Activated T-helper 2 cell treated with anti-CD3 and anti-CD28 coated beads, Interferon-gamma antibody, Interleukin-2, Interleukin-4, amounts not matched to agents 10 μg/mL and 5 μg/mL and 100 μg/mL, durations not matched to agents 14 hours and 24 hours and 36 hours (primary cell): Measurements from ENCODE around the gene DNAH17. TPM values are rescaled to one million over a fixed set of nuclear protein-coding genes. Genes with fewer than 3 reads are reported as not detected.

Experiments used
- DNase-seq: peaks from one replicate; pipeline ENCODE4 v3.0.0; 2021; ENCODE audit warnings: low spot score
- H3K27ac Mint-ChIP-seq: one replicate; pipeline ENCODE4 v1.8.0; 2021; ENCODE audit warnings: mixed read lengths
- H3K27me3 Mint-ChIP-seq: one replicate; pipeline ENCODE4 v1.8.0; 2021; ENCODE audit warnings: low read depth, mixed read lengths
- H3K36me3 Mint-ChIP-seq: one replicate; pipeline ENCODE4 v1.8.0; 2021; ENCODE audit warnings: low read depth, mixed read lengths
- H3K4me1 Mint-ChIP-seq: one replicate; pipeline ENCODE4 v1.8.0; 2021; ENCODE audit warnings: low read depth, mixed read lengths
- H3K4me3 Mint-ChIP-seq: one replicate; pipeline ENCODE4 v1.8.0; 2021; ENCODE audit warnings: low read depth, mild to moderate bottlenecking, moderate library complexity, mixed read lengths
- H3K9me3 Mint-ChIP-seq: one replicate; pipeline ENCODE4 v1.8.0; 2021; ENCODE audit warnings: mixed read lengths
- intact Hi-C: fragments of 100-400 bp; cut with micrococcal nuclease; formaldehyde crosslinking; loops from one replicate; pipeline ENCODE4 v1.15.1; 2023
- total RNA-seq: library from RNA; stranded (reverse); gene quantifications from 2 replicates; pipeline ENCODE4 v1.2.3, GENCODE V29; 2022

Gene DNAH17
- total RNA-seq, 1 donor from 2014 or later = 0.30 TPM

GRCh38 chr17:78544881-78545755, 32.1 kb downstream of the DNAH17 start:
- DNase-seq = no peak
- Mint-ChIP-seq H3K27ac (no peak overlapping the region), H3K9me3 (no peaks in the 10 kb centered on the region), H3K27me3 (peaks cover 3% of the 10 kb centered on the region), H3K4me3 (no peak overlapping the region), H3K36me3 (no peaks in the 10 kb centered on the region), H3K4me1 (no peaks in the 10 kb centered on the region)
- intact Hi-C loops = no loop called here

GRCh38 chr17:78541488-78542206, 35.5 kb downstream of the DNAH17 start:
- peaks cover 2% of the 10 kb centered on the region for H3K4me1 Mint-ChIP-seq
- intact Hi-C loops = no loop called here
- no peak for DNase-seq
- H3K27ac Mint-ChIP-seq = no peak overlapping the region
- no peaks in the 10 kb centered on the region for H3K27me3 Mint-ChIP-seq
- H3K4me3 Mint-ChIP-seq = no peak overlapping the region
- no peaks in the 10 kb centered on the region for H3K36me3 Mint-ChIP-seq
- H3K9me3 Mint-ChIP-seq = no peaks in the 10 kb centered on the region

GRCh38 chr17:78539781-78540180, 37.4 kb downstream of the DNAH17 start:
- intact Hi-C loops = no loop called here
- Mint-ChIP-seq H3K27me3 (no peaks in the 10 kb centered on the region), H3K9me3 (no peaks in the 10 kb centered on the region)

GRCh38 chr17:78538033-78538776, 39.0 kb downstream of the DNAH17 start:
- Mint-ChIP-seq H3K36me3 (no peaks in the 10 kb centered on the region), H3K27ac (no peak overlapping the region), H3K9me3 (no peaks in the 10 kb centered on the region), H3K4me1 (peaks cover 20% of the 10 kb centered on the region), H3K4me3 (no peak overlapping the region), H3K27me3 (no peaks in the 10 kb centered on the region)
- intact Hi-C loops = no loop called here
- no peak for DNase-seq

More at GRCh38 chr17:78539781-78540180, 37.4 kb downstream of the DNAH17 start:
- no peak overlapping the region for H3K4me3 Mint-ChIP-seq
- no peak overlapping the region for H3K27ac Mint-ChIP-seq
- no peaks in the 10 kb centered on the region for H3K36me3 Mint-ChIP-seq
- DNase-seq = no peak
- H3K4me1 Mint-ChIP-seq = peaks cover 18% of the 10 kb centered on the region

- DNase-seq = no peak
- Mint-ChIP-seq H3K4me1 (peaks cover 25% of the 10 kb centered on the region), H3K27ac (no peak overlapping the region), H3K9me3 (no peaks in the 10 kb centered on the region), H3K27me3 (no peaks in the 10 kb centered on the region), H3K36me3 (no peaks in the 10 kb centered on the region), H3K4me3 (no peak overlapping the region)
- intact Hi-C loops = no loop called here
Measured at GRCh38 chr17:78537217-78537860, 39.9 kb downstream of the DNAH17 start.

GRCh38 chr17:78535273-78536197, 41.7 kb downstream of the DNAH17 start:
- Mint-ChIP-seq H3K4me1 (peaks cover 27% of the 10 kb centered on the region), H3K36me3 (no peaks in the 10 kb centered on the region), H3K4me3 (no peak overlapping the region), H3K9me3 (no peaks in the 10 kb centered on the region), H3K27ac (peak overlapping the region; percentile 25), H3K27me3 (no peaks in the 10 kb centered on the region)
- DNase-seq = no peak
- intact Hi-C loops = no loop called here

- Mint-ChIP-seq H3K36me3 (no peaks in the 10 kb centered on the region), H3K27me3 (no peaks in the 10 kb centered on the region), H3K4me1 (peaks cover 27% of the 10 kb centered on the region), H3K4me3 (no peak overlapping the region), H3K9me3 (no peaks in the 10 kb centered on the region), H3K27ac (no peak overlapping the region)
- intact Hi-C loops = no loop called here
- DNase-seq = no peak
Measured at GRCh38 chr17:78534492-78535272, 42.5 kb downstream of the DNAH17 start.

GRCh38 chr17:78532922-78533640, 44.1 kb downstream of the DNAH17 start:
- Mint-ChIP-seq H3K4me1 (peaks cover 25% of the 10 kb centered on the region), H3K4me3 (no peak overlapping the region), H3K27ac (no peak overlapping the region), H3K36me3 (no peaks in the 10 kb centered on the region), H3K9me3 (no peaks in the 10 kb centered on the region), H3K27me3 (no peaks in the 10 kb centered on the region)
- intact Hi-C loops = no loop called here
- DNase-seq = no peak

GRCh38 chr17:78532311-78532710, 44.9 kb downstream of the DNAH17 start:
- H3K27ac Mint-ChIP-seq = no peak overlapping the region
- H3K27me3 Mint-ChIP-seq = no peaks in the 10 kb centered on the region

GRCh38 chr17:78530675-78531074, 46.5 kb downstream of the DNAH17 start:
- H3K27ac Mint-ChIP-seq = no peak overlapping the region
- intact Hi-C loops = no loop called here
- no peaks in the 10 kb centered on the region for H3K27me3 Mint-ChIP-seq
- H3K4me1 Mint-ChIP-seq = peaks cover 18% of the 10 kb centered on the region
- no peak for DNase-seq
- no peaks in the 10 kb centered on the region for H3K9me3 Mint-ChIP-seq
- no peaks in the 10 kb centered on the region for H3K36me3 Mint-ChIP-seq
- H3K4me3 Mint-ChIP-seq = no peak overlapping the region

More at GRCh38 chr17:78532311-78532710, 44.9 kb downstream of the DNAH17 start:
- Mint-ChIP-seq H3K36me3 (no peaks in the 10 kb centered on the region), H3K4me1 (peaks cover 25% of the 10 kb centered on the region), H3K4me3 (no peak overlapping the region), H3K9me3 (no peaks in the 10 kb centered on the region)
- intact Hi-C loops = no loop called here
- DNase-seq = no peak
